OCI-LY3 (cell line): ENCODE measurements around the gene NOL11.

Source experiments
- EZH2phosphoT487 ChIP-seq: fragments of 200-600 bp; shearing (Covaris generic); IDR thresholded peaks from 2 replicates; pipeline ENCODE4 v1.6.1; 2018; ENCODE audit warnings: antibody characterized with exemption, mixed run types, low read depth
- TF ChIP-seq, protein P1 (sequence below): fragments of 200-600, 300-600 bp; sonication (generic); IDR thresholded peaks from 2 replicates; pipeline ENCODE4 v1.5.1; 2014; ENCODE audit warnings: antibody characterized with exemption, low read length, low read depth

DNA sequence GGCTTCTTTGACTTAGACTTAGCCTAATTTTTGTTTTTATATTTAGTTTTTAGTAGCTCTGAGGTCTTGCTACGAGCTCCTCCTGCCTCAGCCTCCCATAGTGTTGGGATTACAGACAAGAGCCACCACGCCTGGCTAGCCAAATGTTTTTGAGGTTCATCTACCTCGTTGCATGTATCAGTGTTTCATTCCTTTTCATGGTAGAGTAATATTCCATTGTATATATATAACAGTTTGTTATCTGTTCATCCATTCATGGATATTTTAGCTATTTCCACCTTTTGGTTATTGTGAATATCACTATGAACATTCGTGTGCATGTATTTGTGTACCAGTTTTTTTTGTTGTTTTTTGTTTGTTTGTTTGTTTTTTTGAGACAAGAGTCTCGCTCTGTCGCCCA lies 12.2 kb downstream of the NOL11 start:
- TF ChIP-seq, protein P1, sequence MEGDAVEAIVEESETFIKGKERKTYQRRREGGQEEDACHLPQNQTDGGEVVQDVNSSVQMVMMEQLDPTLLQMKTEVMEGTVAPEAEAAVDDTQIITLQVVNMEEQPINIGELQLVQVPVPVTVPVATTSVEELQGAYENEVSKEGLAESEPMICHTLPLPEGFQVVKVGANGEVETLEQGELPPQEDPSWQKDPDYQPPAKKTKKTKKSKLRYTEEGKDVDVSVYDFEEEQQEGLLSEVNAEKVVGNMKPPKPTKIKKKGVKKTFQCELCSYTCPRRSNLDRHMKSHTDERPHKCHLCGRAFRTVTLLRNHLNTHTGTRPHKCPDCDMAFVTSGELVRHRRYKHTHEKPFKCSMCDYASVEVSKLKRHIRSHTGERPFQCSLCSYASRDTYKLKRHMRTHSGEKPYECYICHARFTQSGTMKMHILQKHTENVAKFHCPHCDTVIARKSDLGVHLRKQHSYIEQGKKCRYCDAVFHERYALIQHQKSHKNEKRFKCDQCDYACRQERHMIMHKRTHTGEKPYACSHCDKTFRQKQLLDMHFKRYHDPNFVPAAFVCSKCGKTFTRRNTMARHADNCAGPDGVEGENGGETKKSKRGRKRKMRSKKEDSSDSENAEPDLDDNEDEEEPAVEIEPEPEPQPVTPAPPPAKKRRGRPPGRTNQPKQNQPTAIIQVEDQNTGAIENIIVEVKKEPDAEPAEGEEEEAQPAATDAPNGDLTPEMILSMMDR: no peak
- no peak for TF ChIP-seq EZH2phosphoT487
